Caki2 (cell line): Measurements from ENCODE around the gene GRB7. TPM values are rescaled to one million over a fixed set of nuclear protein-coding genes. Genes with fewer than 3 reads are reported as not detected.

ENCODE experiments used
- DNase-seq: peaks from one replicate; pipeline ENCODE4 v3.0.0-alpha.2; 2015; ENCODE audit warnings: low read depth
- in situ Hi-C: cut with HindIII; loops from 2 replicates; pipeline ENCODE4 v1.10.0; 2016; ENCODE audit warnings: low sequenced_read_pairs, low pct_unique_long_range_greater_than_20kb, mixed read lengths
- total RNA-seq: library from RNA; depleted of rRNA; stranded (reverse); fragments of >200 nt; shearing (Covaris generic); gene quantifications from 2 replicates; pipeline ENCODE4 v1.2.3, GENCODE V29; 2014; ENCODE audit warnings: low replicate concordance; rRNA removed

GRB7 gene
- total RNA-seq, 1 experiment from 2014 or later = 29.4 TPM

DNA sequence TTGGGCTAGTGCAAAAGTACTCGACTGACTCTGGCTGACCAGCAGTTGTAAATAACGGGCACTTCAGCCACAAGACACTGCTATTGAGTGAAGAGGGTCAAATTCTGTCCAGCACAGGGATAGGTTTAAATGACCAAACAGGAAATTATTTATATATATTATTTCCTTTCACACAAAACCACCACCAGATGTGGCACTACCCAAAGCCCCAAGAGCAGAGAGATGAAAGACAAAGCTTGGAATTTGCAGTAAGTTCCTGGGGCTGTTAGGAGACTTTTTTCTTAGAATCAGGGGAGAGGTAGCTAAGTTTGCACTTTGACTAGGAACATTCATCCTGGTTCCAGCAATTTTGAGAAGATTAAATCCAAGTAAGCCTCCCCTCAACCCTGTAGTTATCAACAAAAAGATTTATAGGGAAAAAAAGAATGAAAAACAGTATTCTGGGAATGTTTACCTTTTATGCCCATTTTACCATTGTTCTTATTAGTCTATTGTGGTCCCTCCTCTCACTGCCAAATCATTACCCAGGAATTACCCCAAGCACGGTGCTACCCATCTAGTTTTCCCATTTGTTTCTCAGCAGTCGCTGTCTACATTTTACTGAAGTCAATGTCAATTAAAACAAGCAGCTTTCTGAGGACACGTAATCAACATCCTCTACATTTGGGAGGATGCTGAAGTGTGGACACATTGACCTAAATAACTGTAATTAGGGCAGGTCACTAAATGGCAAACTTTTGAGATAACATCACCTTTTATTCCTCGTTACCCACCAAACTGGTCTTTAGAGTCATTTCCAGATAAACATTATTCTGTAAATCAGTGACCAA lies 43.5 kb downstream of the GRB7 start:
- no peak for DNase-seq
- in situ Hi-C loops = no loop called here

DNA sequence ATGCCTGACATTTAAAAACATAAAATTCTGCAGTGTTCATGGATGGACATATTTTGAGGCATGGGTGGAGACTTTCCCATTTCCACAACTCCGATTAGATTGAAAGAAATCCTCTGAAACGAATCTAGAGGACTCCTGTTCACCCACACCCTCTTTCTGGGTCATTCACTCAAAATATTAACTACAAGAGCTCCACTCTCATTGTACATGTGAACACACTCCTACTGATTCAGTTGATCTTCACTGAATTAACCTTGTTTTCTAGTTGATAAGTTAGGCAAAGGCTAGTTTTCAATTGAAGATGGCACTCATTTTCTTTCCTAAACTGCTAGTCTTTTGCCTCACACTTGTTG lies 44.1 kb downstream of the GRB7 start:
- DNase-seq = no peak
- in situ Hi-C loops = no loop called here

- no peak for DNase-seq
- in situ Hi-C loops = no loop called here
Measured at GRCh38 chr17:39782481-39782880, 44.7 kb downstream of the GRB7 start.

- in situ Hi-C loops = no loop called here
- DNase-seq = no peak
Measured at GRCh38 chr17:39782980-39783379, 45.2 kb downstream of the GRB7 start.

DNA sequence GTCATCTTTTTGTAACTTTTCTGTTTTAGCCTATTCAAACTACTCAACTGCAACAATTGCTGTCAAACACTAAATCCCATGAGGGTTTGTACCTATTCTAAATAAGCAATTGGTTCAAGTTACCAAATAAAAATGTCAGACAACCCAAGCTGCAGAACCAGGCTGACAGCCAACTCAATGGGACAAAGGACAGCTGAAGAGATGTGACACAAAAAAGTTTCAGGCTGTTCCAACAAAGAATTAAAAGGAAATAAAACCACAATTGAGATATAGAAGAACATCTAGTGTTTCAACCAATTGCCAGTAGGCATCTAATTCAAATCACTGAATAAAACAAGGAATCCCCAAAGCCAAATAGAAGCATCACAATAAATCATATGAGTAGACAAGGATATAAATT lies 49.3 kb downstream of the GRB7 start:
- in situ Hi-C loops = no loop called here
- no peak for DNase-seq

- in situ Hi-C loops = no loop called here
- DNase-seq = no peak
Measured at GRCh38 chr17:39787743-39788484, 50.2 kb downstream of the GRB7 start.

GRCh38 chr17:39791111-39791992 lies 53.6 kb downstream of the GRB7 start:
- in situ Hi-C loops = no loop called here

GRCh38 chr17:39792526-39793221 lies 54.9 kb downstream of the GRB7 start:
- no peak for DNase-seq
- in situ Hi-C loops = no loop called here

More at GRCh38 chr17:39791111-39791992, 53.6 kb downstream of the GRB7 start:
- DNase-seq = no peak

DNA sequence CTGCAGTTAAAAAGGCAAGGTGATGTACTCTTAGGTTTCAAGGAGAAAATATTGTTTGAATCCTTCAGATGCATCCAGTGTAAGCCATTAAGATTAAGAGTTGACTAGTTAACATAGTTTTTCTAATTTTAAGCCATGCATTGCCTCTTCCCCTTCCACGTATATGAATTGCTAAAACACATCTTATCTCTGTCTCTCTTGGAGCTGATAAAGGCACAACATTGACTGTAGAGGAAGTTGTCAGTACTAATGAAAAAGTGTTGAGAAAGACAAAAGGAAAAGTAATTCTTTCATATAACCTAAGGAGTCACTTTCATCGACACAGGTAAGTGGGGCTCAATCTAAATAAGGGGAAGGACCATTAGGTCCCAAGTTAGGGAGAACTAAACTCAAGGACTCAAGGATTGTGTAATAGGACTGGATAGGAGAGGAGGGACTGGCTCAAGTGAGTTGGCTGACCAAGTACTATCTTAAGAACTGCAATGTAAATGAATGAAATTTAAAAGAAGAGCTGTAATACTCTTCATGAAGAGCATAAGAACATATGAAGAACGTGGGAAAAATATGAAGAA lies 55.6 kb downstream of the GRB7 start:
- in situ Hi-C loops = no loop called here
- DNase-seq = no peak

- no peak for DNase-seq
- in situ Hi-C loops = no loop called here
Measured at GRCh38 chr17:39794249-39794970, 56.7 kb downstream of the GRB7 start.

Other genes with a start within 250 kb of the GRB7 start
- not detected in 2 replicates for gene NEUROD2, start 130.0 kb upstream of the GRB7 start, total RNA-seq
- not detected in 2 replicates for gene PPP1R1B, start 111.0 kb upstream of the GRB7 start, total RNA-seq
- gene STARD3, start 100.8 kb upstream of the GRB7 start, total RNA-seq = 52.3 and 69.5 TPM in 2 replicates
- gene TCAP, start 72.6 kb upstream of the GRB7 start, total RNA-seq = 0.91 TPM in 1 of 2 replicates, not detected in the other
- gene PNMT, start 69.5 kb upstream of the GRB7 start, total RNA-seq = not detected in 2 replicates
- gene PGAP3, start 49.9 kb upstream of the GRB7 start, total RNA-seq = 5.4 and 13.1 TPM in 2 replicates
- gene ERBB2, start 37.9 kb upstream of the GRB7 start, total RNA-seq = 46.1 and 51.1 TPM in 2 replicates
- 61.8 and 63.2 TPM in 2 replicates for gene MIEN1, start 7.4 kb upstream of the GRB7 start, total RNA-seq
- gene IKZF3, start 126.4 kb downstream of the GRB7 start, total RNA-seq = not detected in 2 replicates
- gene ZPBP2, start 130.3 kb downstream of the GRB7 start, total RNA-seq = not detected in 2 replicates
- gene GSDMB, start 180.7 kb downstream of the GRB7 start, total RNA-seq = 0.06 and 0.41 TPM in 2 replicates
- gene ORMDL3, start 189.7 kb downstream of the GRB7 start, total RNA-seq = 41.3 and 70.3 TPM in 2 replicates
- not detected in 2 replicates for gene LRRC3C, start 189.8 kb downstream of the GRB7 start, total RNA-seq
- gene GSDMA, start 225.1 kb downstream of the GRB7 start, total RNA-seq = not detected in 2 replicates
- gene PSMD3, start 242.9 kb downstream of the GRB7 start, total RNA-seq = 170 and 200 TPM in 2 replicates